Right ventricle myocardium inferior (tissue), 1 donor: ENCODE measurements around the gene FOXA1. TPM values are rescaled to one million over a fixed set of nuclear protein-coding genes. Genes with fewer than 3 reads are reported as not detected.

Source experiments
- ATAC-seq: fragments of 200-7000 bp; cut with Tn5 transposase; one replicate; pipeline ENCODE4 v1.9.1; 2020; ENCODE audit warnings: mild to moderate bottlenecking, moderate library complexity
- DNase-seq: peaks from one replicate; pipeline ENCODE4 v3.0.0; 2021; ENCODE audit errors: missing footprints
- intact Hi-C: fragments of 100-400 bp; cut with DNase I; formaldehyde crosslinking; loops from one replicate; pipeline ENCODE4 v1.11.0; 2022
- total RNA-seq: library from RNA; stranded (reverse); fragmentation: NEBNext Ultra II Directional; extraction: Animal tissue kit (Norgen Biotek cat#: 25700); gene quantifications from one replicate; pipeline ENCODE4 v1.2.1, GENCODE V29; 2021
- donor health status: DM: no; HTN: yes; CAD: no; lungs with severe emphysema.

Gene FOXA1
- total RNA-seq, 1 donor from 2014 or later, result not detected

GRCh38 chr14:37591941-37592481 lies 3.0 kb downstream of the FOXA1 start:
- intact Hi-C loops, result no loop called here
- ATAC-seq, result no peak
- DNase-seq, result no peak

GRCh38 chr14:37591311-37591940 lies 3.6 kb downstream of the FOXA1 start:
- no peak for ATAC-seq
- DNase-seq, result no peak
- intact Hi-C loops, result no loop called here

DNA sequence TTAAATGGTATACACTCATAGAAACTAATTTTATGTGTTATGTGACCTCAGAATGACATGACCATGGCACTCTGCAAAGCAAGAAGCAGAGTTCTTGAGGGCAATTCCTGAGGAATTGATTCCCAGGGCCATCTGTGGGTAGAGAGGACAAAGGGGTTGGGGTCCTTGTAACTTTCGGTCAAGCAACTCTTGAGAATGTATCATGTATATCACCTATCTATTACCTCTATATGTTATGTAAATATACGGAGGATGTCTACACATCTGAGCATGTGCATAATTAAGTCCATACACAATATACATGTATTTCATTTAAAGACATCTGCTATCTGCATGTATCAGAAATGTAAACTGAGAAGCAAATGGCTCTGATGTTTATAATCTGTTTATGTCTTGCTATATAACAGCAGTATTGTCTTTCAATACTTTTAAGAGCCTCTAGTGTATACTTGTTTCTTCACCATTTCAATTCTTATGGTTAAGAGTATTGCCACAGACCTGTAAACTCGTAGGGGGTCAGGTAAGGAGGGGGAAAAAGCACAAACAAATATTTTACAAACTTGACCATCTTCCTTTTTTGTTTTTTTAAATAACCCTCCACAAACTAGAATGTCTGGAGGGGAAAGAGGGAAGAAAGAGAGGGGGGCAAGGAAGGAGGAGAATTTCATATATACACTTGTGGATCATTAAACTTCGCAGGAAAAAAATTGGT lies 4.5 kb downstream of the FOXA1 start:
- intact Hi-C loops, result no loop called here
- no peak for DNase-seq
- ATAC-seq, result no peak

DNA sequence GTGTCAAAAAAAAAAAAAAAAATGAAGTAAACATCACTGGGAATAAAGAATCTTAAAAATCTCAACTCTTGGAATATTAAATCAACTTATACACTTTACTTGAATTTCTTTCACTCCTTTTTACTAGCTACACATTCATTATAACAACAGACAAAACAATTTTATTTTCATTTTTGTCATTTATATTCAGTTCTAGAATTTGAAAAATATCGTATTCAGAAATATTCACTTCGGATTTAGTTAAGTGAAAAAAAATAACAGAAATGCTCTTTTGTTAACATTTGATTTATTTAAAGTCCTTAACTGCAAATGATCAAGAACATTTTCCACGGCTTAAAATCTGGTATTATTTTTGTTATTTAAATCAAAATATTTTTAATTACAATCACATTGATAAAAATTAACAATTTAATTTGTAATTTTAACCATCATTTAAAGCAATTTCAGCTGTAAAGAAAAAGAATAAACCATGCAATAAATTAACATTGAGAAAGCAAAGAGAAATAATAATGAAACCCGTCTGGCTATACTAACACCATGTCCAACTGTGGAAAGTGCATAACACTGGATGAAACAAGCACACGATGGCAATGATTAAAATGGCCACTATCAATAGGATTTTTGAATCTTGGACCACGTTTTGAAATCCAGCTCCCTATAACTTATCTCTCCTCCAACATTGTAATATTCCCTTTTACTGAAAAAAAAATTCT lies 5.2 kb downstream of the FOXA1 start:
- intact Hi-C loops, result no loop called here
- ATAC-seq (no peak), DNase-seq (no peak)

DNA sequence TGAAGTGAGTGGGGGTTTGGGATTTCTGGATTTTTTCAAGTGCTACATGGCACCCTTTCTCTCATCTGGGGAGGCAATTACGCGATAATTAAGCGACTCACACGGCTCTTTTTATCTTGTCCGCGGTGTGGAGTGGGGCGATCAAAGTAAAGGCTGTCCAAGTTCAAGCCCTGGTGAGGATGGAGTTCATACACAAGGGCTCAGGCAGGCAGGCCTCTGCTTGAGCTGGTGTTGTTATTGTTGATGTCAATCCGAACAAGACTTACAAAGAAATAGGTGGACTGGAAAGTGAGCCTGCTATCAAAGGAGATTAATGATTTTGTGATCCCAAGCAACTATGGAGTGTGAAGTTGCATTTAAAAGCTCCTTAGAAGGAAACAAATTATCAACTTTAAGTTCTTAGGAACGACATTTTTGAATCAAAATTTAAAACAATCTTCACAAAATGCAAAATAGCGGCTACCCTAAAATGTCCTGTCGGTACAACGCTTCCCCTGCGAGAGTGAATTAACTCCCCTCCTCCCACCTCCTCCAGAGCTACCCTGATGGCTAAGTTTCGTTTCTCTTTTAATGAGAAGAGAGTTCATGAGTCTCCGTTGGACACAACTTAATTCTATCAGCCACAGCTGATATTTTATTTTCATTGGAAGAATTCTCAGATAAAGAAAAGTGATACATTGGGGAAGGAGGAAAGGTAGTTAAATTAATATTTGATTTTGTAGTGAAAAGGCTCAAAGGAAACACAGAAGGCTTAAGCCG lies 5.9 kb downstream of the FOXA1 start:
- intact Hi-C loops, result no loop called here
- no peak for ATAC-seq
- DNase-seq, result no peak

GRCh38 chr14:37588667-37588955 lies 6.4 kb downstream of the FOXA1 start:
- ATAC-seq (no peak), DNase-seq (no peak)
- intact Hi-C loops, result no loop called here

DNA sequence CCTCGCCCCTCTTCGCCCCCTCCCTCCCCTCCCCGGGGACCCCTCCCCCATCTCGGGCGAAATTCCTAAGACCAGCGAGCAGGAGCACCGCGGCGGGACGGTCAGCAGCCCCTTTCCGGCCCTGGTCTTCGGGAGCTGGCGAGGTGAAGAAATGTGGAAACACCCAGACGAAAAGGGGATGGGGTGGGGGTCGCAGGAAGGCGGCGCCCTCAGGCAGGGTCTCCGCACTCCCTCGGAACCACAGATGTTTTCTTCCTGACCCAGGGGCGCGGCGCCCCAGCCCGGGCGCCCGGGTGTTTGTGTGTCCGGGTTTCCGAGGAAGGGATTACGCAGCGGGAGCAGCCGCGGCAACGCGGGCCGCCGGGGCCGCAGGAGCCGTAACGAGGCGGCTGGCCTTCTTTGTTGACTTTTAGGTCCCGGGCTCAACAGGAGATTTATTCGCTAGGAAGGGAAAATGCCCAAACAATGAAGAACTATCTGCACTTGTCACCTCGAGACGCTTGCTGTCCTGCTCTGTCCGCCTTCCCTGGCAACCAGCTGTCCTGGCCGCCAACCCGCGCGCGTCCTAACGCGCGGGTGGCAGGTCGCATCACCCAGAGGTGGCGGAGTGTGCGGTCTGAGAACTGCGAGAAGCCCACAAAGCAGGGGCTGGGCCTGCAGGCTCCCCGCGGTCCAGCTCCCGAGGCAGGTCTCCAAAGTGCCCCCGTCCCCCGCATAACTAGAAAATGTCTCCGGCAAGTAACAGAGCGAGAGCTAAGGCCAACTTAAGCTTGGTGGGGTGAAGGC lies 7.0 kb downstream of the FOXA1 start:
- DNase-seq (no peak), ATAC-seq (no peak)
- intact Hi-C loops, result no loop called here

GRCh38 chr14:37587131-37587803 lies 7.8 kb downstream of the FOXA1 start:
- intact Hi-C loops, result no loop called here
- ATAC-seq, result no peak
- no peak for DNase-seq

DNA sequence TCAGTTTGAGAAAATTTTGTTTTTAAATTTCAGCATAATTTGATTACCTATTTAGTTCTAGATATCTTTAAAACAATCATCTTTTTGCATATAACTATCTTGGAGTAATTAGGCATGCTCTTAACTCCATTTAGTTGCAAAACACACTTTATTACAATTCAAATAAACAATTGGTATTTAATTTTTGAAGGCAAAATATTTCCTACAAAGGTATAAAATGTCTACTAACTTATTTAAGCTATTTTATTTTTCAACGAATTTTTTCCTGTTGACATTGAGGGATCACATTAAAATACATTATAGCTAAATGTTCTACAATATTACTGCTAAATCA lies 8.3 kb downstream of the FOXA1 start:
- DNase-seq, result no peak
- no peak for ATAC-seq
- intact Hi-C loops, result no loop called here

DNA sequence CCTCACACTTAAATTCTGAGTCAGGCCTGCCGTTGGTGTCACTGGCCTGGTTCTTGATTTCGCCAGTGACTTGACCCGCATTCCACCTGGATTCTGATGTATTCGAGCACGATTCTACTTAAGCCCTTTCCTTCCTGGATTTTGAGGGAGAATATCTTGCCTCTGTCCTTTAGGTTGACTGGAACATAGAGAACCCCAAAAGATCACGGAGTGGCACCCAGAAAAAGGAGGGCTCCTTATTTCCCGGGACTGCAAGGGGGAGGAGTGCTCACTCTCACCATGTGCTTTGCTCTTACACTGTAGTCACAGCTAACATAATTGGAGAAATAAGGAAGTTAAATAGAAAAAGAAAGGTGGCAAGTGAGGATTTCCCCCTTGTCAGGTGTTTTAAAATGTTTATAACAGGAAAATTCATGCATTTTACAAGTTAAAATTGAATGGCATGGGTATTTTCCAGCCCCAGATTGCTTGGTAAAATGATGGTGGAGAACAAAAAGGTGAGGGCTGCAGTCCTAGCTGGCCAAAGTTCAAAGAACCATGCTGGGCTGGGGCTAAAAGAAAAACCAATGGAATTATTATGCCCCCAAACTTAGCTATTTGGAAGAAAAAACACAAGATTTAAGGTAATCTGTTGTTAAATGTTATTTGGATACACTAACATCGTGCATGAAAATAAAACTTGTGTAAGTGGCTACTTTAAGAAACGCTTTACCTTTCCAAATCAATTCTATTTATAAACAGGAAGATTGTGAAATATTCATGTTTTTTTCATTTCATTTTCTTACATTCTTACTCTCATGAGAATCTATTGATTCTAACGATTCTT lies 8.9 kb downstream of the FOXA1 start:
- DNase-seq, result no peak
- no peak for ATAC-seq
- intact Hi-C loops, result no loop called here

DNA sequence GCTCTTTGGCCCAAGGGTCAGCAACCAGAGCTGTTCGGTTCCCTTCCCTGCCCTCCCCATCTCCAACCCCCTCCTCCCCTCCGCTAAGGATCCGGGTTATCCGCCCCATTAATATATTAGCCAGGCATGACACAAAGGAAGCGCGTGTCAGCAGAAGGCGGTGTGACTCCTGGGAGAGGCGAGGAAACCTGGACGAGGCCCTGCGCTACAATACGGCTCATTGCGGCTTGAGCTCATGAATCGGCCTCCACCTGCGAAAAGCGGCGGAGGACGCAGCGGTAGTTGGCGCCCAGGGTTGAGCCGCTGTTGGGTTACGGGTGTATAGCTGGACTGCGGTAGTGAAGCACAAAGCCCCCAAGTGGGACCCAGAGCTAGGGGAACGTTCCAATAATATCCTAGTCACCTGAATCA lies 9.9 kb downstream of the FOXA1 start:
- no peak for DNase-seq
- intact Hi-C loops, result no loop called here

GRCh38 chr14:37584211-37585100 lies 10.6 kb downstream of the FOXA1 start:
- intact Hi-C loops, result no loop called here
- ATAC-seq, result no peak
- DNase-seq, result no peak

More for the DNA sequence above, 9.9 kb downstream of the FOXA1 start:
- no peak for ATAC-seq

DNA sequence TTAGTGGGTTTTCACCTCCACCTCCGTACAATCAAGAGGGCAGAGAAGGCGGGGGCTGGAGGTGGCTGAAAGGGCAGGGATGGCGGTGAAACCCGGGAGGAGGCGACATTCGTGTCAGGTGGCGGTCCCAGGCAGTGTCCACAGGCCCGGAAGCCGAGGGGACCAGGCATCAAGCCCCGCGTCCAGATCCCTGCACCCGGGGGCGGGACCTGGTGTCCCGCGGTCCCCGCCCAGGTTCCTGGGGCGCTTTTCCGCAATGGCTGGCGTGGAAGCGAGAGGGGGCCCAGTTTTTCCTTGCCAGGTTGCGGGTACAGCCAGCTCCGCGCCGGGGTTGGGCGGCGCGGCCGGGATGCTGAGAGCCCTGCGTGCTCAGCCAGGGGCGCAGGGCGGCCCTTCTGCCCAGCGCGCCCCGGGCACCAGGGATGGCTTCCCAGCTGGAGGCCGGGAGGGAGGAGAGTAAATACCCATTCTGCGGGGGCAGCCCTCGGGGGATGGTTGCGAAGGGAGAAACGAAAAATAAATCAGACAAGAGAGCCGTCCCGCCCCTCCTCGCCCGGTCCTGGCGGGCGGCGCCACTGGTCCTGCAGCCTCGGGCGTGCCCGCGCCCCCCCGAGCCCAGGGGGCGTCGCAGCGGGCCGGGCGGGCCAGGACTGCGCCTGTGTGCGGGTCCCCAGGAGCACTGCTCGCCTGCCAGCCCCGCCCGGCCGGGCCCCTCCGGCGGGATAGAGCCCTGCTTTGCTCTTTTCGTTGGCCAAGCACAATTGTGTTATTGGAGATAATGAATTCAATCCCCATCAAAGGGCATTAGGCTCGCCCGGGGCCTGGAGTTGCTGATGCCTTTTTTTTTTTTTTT lies 11.5 kb downstream of the FOXA1 start:
- ATAC-seq (no peak), DNase-seq (no peak)
- intact Hi-C loops, result no loop called here

DNA sequence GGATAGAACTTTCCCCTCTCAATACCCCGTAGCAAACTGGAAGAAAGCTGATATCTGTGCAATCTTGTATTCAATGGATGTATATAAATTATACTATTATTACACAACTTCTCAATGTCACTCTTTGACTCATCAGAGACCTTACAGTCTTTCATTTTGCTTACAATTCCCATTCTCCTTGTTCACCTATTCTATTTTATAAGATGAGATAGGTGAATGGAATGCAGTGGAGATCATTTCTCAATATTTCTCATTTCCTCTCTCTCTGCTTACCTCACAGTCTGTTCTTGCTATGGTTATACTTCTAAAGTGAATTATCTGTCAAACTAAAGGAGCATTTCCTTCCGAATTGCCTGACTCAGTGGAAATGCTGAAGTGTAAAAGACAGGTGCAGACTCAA lies 14.9 kb downstream of the FOXA1 start:
- DNase-seq, result no peak
- intact Hi-C loops, result no loop called here
- no peak for ATAC-seq

- ATAC-seq (no peak), DNase-seq (no peak)
- intact Hi-C loops, result no loop called here
Observed at GRCh38 chr14:37579274-37579673, 15.8 kb downstream of the FOXA1 start.

GRCh38 chr14:37573356-37573755 lies 21.7 kb downstream of the FOXA1 start:
- no peak for DNase-seq
- intact Hi-C loops, result no loop called here
- no peak for ATAC-seq
